Activated naive CD4-positive, alpha-beta T cell treated with anti-CD3 and anti-CD28 coated beads, Interleukin-2, amount 50 U/mL, for 24 hours (primary cell): ENCODE data around the gene RPLP2.

Experiments used
- H3K27ac Mint-ChIP-seq: one replicate; pipeline ENCODE4 v1.8.0; 2021; ENCODE audit warnings: mild to moderate bottlenecking, mixed read lengths
- H3K27me3 Mint-ChIP-seq: one replicate; pipeline ENCODE4 v1.8.0; 2021; ENCODE audit warnings: mixed read lengths
- H3K36me3 Mint-ChIP-seq: one replicate; pipeline ENCODE4 v1.8.0; 2021; ENCODE audit warnings: mixed read lengths
- H3K4me1 Mint-ChIP-seq: one replicate; pipeline ENCODE4 v1.8.0; 2021; ENCODE audit warnings: mixed read lengths
- H3K4me3 Mint-ChIP-seq: one replicate; pipeline ENCODE4 v1.8.0; 2021; ENCODE audit warnings: mild to moderate bottlenecking, mixed read lengths
- H3K9me3 Mint-ChIP-seq: one replicate; pipeline ENCODE4 v1.8.0; 2021; ENCODE audit warnings: mixed read lengths

Gene RPLP2

DNA sequence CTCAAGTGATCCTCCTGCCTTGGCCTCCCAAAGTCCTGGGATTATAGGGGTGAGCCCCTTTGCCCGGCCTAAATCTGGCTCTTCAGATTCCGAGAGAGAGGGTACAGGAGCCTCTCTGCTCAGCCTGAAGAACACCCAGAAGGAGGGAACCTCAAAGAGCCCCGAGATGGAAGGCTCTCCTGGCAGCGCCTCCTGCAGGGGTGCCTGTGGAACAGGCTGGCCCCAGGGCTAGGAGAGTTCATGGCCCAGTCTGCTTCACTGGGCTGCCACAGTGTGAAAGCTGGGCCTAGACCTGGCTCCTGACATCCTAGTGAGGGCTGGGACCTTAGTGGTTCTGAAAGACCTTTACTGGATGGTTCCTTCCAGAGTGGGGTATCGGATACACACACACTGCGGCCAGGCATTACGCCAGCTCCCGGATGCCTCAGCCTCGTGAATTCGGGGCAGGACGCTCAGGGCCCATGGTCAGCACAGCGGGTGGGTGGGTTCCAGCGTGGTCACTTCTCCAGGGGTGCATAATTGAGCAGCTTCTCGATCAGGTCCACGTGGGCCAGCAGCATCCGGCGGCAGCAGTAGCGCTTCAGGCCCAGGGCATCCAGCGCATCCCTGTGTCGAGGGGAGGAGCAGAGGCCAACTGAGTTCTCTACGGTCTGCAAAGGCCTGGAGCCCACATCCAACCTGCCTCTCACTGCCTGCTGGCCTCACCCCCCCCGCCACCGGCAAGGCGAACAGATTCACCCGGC lies 30.3 kb downstream of the RPLP2 start:
- H3K27me3 Mint-ChIP-seq: no peaks in the 10 kb centered on the region
- H3K36me3 Mint-ChIP-seq: no peaks in the 10 kb centered on the region
- H3K9me3 Mint-ChIP-seq: no peaks in the 10 kb centered on the region
- peak overlapping the region; percentile 88 for H3K4me3 Mint-ChIP-seq
- H3K4me1 Mint-ChIP-seq: peaks cover 16% of the 10 kb centered on the region
- H3K27ac Mint-ChIP-seq: no peak overlapping the region

DNA sequence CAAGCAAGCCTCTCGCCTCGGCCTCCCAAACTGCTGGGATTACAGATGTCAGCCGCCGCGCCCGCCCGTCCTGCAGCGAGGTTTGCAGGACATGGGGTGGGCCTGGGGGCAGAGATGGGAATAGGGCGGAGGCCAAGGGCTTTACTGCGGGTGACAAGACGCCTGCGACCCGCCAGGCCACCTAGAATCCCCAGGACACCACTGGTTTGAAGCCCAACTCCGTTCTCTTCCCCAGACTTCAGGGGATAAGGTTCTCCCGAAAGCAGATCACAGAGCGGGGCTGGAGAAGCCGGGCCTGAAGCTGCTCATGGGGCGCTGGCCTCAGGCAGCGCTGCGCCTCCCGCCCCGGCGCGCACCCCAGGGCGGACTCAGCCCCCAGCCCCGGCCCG lies 32.2 kb downstream of the RPLP2 start:
- peak overlapping the region; percentile 88 for H3K4me3 Mint-ChIP-seq
- H3K36me3 Mint-ChIP-seq: no peaks in the 10 kb centered on the region
- H3K27me3 Mint-ChIP-seq: no peaks in the 10 kb centered on the region
- peak overlapping the region; percentile 84 for H3K27ac Mint-ChIP-seq
- H3K9me3 Mint-ChIP-seq: no peaks in the 10 kb centered on the region
- peaks cover 16% of the 10 kb centered on the region for H3K4me1 Mint-ChIP-seq

DNA sequence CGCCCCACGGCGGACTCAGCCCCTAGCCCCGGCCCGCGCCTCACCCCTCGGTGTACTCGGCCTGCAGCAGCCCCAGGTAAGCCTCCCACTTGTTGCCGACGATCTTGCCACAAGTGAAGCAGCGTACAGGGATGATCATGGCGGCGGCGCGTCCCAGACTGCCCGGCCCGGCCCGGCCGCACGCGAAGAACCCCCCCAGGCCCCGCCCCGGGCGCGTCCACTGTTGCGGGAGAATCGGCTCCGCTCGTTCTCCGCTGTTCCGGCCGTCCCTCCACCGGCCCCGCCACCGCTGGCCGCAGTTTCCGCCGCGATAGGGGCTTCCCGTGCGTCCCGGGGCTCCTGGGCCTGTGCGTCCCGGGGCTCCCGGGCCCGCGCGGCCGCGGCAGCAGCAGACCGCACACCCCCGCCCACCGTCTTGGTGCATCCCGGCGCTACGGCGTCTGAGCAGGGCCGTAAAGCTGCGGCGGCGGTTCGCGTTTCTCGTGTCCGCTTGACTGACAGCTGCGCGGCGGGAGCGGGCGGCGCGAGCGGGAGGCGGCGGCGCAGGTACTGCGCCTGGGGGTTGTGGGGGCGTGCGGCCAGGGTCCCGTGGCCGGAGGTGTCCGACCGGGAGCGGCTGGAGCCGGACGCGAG lies 32.7 kb downstream of the RPLP2 start, which contains the start of the genes POLR2L and TSPAN4:
POLR2L (minus strand) TSS at position 160 of the 633 bp plus-strand sequence; CDS start at position 139, 21 bp downstream.
TSPAN4 (plus strand) TSS at position 483 of the 633 bp plus-strand sequence. CDS start 7,453 bp downstream, outside the sequence.
- H3K4me3 Mint-ChIP-seq: peak within 1 kb of the TSS; percentile 88
- H3K27me3 Mint-ChIP-seq: no peaks in the 10 kb centered on the region
- H3K27ac Mint-ChIP-seq: peak within 1 kb of the TSS; percentile 84
- no peaks in the 10 kb centered on the region for H3K9me3 Mint-ChIP-seq
- H3K4me1 Mint-ChIP-seq: peaks cover 16% of the 10 kb centered on the region
- H3K36me3 Mint-ChIP-seq: no peaks in the 10 kb centered on the region

DNA sequence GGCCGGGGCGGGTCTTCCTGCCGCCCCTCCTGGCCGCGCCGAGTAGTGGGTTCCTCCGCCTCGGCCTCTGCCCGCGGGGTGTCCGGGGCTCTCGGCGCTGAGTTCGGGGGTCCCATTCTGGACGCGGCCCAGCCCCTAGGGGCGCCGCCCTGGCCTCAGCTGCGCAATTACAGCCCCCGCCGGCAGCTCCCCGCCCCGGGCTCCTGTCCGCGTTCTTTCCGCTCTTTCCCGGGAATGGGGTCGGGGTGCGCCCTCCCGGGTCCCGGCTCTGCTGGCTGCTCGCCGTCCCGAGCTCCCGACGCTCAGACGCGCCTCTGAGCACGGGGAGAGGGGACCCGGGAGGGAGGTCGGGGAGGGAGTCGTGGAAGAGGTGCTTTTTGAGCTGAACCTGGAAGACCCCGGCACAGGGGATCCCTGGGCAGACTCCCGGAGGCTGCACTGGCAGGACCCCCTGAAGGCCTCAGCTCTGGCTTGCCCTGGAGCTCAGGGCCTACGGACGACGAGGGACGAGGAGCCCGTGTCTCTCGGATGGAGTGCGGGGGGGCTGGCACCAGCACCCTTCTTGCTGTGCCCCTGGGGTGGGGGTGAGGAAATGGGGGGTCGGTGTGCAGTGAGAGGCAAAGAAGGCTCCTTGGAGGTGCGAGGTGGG lies 33.4 kb downstream of the RPLP2 start:
- H3K4me3 Mint-ChIP-seq: peak overlapping the region; percentile 75
- H3K36me3 Mint-ChIP-seq: no peaks in the 10 kb centered on the region
- H3K4me1 Mint-ChIP-seq: peaks cover 16% of the 10 kb centered on the region
- no peaks in the 10 kb centered on the region for H3K27me3 Mint-ChIP-seq
- no peaks in the 10 kb centered on the region for H3K9me3 Mint-ChIP-seq
- no peak overlapping the region for H3K27ac Mint-ChIP-seq

DNA sequence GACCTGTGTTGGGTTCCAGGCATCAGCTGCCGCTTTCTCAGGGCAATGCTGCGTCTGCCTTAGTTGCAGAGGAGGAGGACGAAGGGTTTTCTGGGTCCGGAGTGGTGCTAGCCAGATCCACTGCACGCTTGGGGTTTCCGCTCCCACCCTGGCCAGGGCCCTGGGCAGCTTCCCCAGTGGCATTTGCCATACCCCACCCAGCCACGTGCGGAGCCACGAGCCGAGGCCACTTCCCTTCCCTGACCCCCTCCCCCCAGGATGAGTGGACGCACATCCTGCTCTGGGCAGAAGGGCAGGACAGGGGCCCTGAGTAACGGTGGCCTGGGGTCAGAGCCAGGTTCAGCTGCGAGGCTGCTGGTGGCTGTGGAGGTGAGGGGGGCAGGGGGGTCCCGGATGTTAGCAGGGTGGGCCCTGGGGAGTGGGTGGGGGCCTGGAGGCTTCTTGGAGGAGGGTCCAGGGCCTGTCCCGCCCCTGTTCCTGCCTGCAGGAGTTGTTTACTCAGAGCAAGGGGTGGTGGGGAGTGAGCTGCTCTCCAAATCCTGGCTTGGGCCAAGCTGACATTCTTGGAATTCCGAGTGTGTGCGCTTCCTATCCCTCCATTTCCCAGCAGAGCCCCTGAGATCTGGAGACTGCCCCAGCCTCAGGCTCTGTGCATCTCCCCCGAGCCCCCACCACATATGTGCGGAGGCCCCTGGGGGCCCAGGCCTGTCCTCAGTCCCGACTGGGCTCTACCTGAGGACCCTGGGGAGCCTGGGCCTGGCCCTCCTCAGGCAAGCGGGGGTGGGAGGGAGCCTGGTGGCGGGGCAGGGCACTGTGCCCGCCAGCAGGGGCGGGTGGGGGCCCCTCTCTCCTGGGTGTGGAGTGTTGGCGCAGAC lies 34.3 kb downstream of the RPLP2 start:
- Mint-ChIP-seq H3K27ac (no peak overlapping the region), H3K4me1 (peaks cover 20% of the 10 kb centered on the region), H3K27me3 (no peaks in the 10 kb centered on the region), H3K9me3 (no peaks in the 10 kb centered on the region), H3K36me3 (no peaks in the 10 kb centered on the region), H3K4me3 (peak overlapping the region; percentile 75)

DNA sequence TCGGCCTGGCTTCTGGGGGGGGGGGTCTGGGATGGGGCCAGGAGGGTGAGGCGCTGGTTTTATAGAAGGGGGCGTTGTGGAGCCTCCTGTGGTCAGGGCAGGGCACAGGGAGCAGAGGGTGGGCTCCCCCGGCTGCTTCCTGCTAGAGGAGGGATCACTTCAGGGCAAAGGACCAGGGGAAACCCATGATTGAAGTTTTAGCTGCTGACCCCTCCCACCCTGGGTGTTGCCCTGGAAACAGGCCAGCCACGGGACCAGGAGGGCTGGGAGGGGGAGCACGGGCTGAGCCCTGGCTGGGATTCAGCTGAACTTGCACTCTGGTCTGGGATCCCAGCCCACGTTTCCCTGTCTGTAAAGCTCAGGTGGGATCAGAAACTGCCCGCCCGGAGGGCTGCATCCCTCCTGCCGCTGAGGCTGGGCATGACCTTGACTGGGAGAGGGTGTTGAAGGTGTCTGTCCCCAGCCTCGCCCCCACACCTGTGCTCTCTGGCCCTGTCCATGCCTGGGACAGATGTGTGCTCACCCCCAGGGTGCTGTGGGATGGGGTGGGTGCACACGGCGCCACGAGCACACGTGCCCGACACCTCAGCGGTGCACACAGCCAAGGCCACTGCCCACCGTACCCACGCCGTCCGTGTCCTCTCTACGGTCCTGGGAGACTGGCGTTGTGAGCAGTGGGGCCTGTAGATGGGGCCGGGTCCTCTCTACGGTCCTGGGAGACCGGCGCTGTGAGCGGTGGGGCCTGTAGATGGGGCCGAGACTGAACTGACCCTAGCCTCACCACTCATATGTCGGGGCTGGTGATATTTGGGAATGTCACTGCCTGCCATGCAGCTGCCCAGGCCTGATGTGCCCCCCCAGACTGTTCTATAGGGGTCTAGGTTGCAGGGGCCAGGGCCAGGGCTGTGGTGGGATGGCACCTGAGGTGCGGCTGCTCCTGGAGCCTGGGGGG lies 35.2 kb downstream of the RPLP2 start:
- Mint-ChIP-seq H3K4me1 (peaks cover 20% of the 10 kb centered on the region), H3K36me3 (no peaks in the 10 kb centered on the region)

DNA sequence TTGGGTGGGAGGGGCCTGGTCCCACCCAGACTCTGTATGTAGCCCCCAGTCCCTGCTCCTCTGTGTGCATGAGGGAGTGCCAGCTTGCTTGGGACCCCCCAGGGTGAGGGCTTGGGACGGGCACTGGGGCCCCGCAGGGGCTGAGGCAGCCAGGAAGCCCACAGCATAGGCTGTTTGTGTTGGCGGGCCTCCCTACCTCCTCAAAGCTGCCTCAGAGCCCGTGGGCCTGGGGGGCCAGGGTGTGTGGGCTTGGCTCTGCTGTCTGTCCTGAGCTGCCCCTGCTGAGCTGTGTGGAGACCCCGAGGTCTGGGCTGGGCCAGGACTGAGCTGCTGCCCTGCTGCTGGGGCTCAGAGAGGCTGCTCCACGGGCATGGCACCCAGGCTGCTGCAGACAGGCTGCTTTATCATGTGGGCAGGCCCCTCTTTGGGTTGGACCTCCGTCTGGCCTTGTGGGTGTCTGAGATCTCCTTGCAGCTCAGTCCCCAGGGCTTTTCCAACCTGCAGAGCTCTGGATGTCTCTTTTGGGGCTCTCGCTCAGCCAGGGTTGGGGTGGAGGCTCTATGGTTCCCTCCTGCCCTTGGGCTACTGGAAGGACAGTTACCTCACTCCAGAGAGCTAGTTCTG lies 36.2 kb downstream of the RPLP2 start:
- no peak overlapping the region for H3K4me3 Mint-ChIP-seq
- no peak overlapping the region for H3K27ac Mint-ChIP-seq
- H3K27me3 Mint-ChIP-seq: no peaks in the 10 kb centered on the region
- no peaks in the 10 kb centered on the region for H3K36me3 Mint-ChIP-seq
- H3K9me3 Mint-ChIP-seq: no peaks in the 10 kb centered on the region
- H3K4me1 Mint-ChIP-seq: peaks cover 10% of the 10 kb centered on the region

More for the DNA sequence above, 35.2 kb downstream of the RPLP2 start:
- H3K27ac Mint-ChIP-seq: no peak overlapping the region
- H3K27me3 Mint-ChIP-seq: no peaks in the 10 kb centered on the region
- H3K9me3 Mint-ChIP-seq: no peaks in the 10 kb centered on the region
- no peak overlapping the region for H3K4me3 Mint-ChIP-seq

DNA sequence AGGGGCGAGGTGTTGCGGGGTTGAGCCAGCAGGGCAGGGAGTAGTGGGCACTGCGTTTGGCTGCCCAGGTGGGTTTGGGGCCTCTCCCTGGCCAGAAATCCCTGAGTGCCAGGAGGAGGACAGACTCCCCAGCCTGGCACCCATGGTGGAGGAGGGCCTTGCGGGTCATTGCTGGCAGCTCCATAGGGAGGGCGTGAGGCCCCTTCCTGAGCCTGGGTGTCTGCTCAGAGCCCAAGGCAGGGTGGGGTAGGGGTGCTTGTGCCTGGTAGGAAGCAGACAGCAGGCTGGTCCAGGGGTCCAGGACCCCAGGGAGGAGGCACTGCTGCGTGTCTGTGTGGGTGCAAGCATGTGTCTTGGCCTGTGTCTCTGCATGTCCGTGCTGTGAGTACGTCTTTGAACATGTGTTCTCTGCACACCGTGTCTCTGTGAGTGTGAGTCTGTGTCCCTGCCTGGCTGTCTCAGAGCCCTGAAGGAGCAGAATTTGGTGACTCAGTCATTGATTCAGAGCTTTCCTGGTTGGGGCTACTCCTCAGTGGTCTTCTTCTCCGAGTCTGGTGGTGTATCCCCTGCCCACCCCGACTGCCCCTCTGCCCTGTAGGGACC lies 36.8 kb downstream of the RPLP2 start:
- H3K4me3 Mint-ChIP-seq: no peak overlapping the region
- H3K27me3 Mint-ChIP-seq: no peaks in the 10 kb centered on the region
- H3K4me1 Mint-ChIP-seq: peaks cover 10% of the 10 kb centered on the region
- H3K27ac Mint-ChIP-seq: no peak overlapping the region
- no peaks in the 10 kb centered on the region for H3K36me3 Mint-ChIP-seq
- H3K9me3 Mint-ChIP-seq: no peaks in the 10 kb centered on the region

DNA sequence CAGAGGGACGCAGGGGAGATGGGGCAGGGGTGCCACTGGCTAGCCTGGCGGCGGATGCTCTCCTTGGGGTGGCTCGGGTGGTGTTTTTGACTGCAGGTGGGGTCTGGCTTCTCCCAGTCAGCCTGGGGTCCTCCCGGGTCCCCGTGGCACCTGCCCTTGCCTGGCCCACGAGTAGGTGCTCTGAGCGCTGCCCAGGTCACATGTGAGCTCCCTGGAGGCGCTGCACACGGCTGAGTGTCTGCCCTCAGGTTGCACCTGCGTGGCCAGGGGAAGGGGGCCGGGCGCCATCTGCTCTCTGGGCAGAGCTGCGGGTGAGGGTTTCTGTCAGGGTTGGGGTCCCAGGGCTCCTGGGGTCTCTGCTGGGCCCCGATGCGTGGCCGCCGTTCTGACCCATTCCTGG lies 38.1 kb downstream of the RPLP2 start:
- no peak overlapping the region for H3K27ac Mint-ChIP-seq
- H3K4me1 Mint-ChIP-seq: peaks cover 10% of the 10 kb centered on the region
- H3K27me3 Mint-ChIP-seq: no peaks in the 10 kb centered on the region
- no peaks in the 10 kb centered on the region for H3K9me3 Mint-ChIP-seq
- no peaks in the 10 kb centered on the region for H3K36me3 Mint-ChIP-seq
- H3K4me3 Mint-ChIP-seq: no peak overlapping the region

DNA sequence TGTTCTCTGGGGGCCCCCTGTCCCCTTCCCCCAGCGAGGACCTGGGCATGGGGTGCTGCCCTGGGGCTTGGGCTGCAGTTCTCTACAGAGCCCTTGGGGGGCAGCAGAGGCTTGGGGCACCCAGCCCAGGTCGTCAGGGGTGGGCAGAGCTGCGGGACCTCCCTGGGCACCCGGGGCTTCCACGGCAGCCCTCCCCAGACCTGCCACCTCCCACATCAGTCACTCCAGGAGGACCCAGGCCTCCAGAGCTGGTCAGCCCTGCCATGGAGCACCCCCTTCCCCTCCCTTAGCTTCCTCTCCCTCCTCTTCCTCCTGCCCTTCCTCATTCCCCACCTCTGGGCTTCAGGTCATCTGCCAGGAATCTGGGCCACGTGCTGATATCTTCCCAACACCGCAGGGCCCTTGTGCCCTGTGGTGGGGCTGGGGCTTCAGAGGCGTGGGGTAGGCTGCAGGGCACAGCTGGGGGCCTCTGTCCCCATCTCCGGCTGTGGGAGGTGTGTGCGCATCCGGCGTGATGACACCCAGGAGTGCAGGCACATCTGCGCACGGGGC lies 38.7 kb downstream of the RPLP2 start:
- no peaks in the 10 kb centered on the region for H3K27me3 Mint-ChIP-seq
- peak overlapping the region; percentile 61 for H3K4me3 Mint-ChIP-seq
- H3K9me3 Mint-ChIP-seq: no peaks in the 10 kb centered on the region
- peaks cover 8% of the 10 kb centered on the region for H3K4me1 Mint-ChIP-seq
- no peak overlapping the region for H3K27ac Mint-ChIP-seq
- H3K36me3 Mint-ChIP-seq: no peaks in the 10 kb centered on the region

DNA sequence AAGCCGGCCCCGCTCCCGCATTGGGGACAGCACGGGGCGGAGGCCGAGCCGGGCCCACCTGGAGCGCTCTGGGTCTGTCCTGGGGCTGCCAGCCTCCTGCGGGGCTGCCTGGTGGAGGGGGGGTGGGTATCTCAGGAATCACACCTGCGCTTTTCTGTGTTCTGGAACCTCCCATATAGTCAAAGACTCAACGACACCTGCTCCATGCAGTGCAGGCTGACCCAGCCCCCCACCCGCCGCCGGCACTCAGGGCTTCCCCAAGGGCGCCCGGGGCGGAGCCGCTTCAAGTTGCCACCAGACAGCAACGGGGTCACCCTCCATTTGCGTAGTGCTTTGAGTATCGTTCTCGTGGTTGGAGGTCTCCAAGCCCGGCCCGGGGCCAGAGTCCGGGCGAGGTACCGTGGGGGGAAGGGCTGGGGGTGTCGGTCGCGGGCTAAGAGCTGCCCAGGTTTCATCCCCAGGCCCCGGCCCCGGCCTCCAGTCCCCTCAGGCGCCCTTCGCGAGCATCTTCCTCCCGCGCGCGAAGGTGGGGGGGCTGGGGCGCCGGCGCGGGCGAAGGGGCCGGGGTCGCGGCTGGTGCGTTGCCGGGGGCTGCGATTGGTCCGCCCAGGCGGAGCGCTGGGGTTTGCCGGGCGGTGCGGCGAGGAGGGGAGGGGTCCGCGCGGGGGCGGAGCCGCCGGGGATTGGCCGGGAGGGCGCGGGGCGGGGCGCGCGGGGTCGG lies 39.5 kb downstream of the RPLP2 start:
- Mint-ChIP-seq H3K27me3 (no peaks in the 10 kb centered on the region), H3K36me3 (no peaks in the 10 kb centered on the region), H3K27ac (no peak overlapping the region), H3K9me3 (no peaks in the 10 kb centered on the region), H3K4me3 (peak overlapping the region; percentile 77), H3K4me1 (peaks cover 4% of the 10 kb centered on the region)

DNA sequence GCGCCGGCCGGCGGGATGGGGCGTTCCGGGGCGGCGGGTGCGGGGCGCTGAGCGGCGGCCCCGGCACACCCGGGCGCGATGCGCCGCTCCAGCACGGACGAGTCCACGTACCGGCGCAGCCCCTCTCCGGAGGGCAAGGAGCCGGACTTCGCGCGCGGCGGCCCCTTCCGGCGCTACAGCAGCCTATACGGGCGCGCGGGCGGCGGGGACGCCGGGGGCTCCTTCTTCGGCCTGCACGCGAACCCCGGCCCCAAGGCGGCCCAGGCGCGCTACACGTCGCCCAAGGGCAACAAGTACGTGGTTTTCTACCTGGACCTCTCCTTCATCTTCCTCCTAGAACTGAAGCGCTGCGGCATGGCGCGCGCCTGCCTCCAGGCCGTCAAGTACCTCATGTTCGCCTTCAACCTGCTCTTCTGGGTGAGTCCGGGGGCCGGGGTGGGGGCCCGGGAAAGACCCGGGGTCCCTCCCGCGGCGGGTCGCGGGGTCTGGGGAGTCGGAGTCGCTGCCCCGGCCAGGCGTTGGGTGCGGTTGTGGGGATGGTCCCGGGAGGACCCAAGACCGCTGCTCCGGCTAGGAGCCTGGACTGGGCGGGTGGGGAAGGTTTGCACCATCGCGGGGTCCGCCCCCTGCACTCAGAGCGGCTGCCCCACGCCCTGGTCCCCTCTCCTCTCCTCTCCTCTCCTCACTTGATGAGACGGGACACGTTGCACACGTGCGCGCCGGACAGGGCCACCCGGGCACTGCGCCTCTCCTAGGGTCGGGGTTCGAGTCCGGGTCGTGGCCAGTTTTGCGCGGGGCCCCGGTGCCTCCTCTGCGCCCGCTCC lies 40.4 kb downstream of the RPLP2 start:
- Mint-ChIP-seq H3K27ac (no peak overlapping the region), H3K27me3 (no peaks in the 10 kb centered on the region), H3K4me3 (peak overlapping the region; percentile 42), H3K9me3 (no peaks in the 10 kb centered on the region), H3K4me1 (peaks cover 4% of the 10 kb centered on the region), H3K36me3 (no peaks in the 10 kb centered on the region)
